Measurements from ENCODE around the gene F8. TPM values are rescaled to one million over a fixed set of nuclear protein-coding genes. Genes with fewer than 3 reads are reported as not detected.

The F8 gene
- total and polyA plus RNA-seq, 10 of the 15 experiments (the other 5 are each of a cell fraction or from before 2014, with no cell fraction given): 3.0 to 8.1 (median 5.1) TPM

DNA sequence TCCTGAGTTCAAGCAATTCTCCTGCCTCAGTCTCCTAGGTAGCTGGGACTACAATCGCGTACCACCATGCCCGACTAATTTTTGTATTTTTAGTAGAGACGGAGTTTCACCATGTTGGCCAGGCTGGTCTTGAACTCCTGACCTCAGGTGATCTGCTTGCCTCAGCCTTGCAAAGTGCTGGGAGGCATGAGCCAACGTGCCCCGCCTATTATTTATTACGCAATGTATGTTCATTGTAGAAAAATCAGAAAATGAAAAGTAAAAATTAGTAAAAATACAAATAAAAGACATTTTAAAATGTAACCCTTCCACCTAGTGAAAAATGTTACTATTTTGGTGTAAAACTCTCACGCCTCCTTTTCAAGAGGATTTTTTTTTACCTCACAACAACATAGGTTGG lies 122.2 kb downstream of the F8 start (continued):
- no peak for TF ChIP-seq NR2C2 (IDR thresholded peaks at IDR 0.05; ENCODE audit: borderline replicate concordance, control insufficient read depth, insufficient read length, low read depth)
- TF ChIP-seq, protein P1, sequence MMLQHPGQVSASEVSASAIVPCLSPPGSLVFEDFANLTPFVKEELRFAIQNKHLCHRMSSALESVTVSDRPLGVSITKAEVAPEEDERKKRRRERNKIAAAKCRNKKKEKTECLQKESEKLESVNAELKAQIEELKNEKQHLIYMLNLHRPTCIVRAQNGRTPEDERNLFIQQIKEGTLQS (IDR thresholded peaks at IDR 0.05; ENCODE audit: borderline replicate concordance, extremely low read depth, low read depth, low read length): no peak

DNA sequence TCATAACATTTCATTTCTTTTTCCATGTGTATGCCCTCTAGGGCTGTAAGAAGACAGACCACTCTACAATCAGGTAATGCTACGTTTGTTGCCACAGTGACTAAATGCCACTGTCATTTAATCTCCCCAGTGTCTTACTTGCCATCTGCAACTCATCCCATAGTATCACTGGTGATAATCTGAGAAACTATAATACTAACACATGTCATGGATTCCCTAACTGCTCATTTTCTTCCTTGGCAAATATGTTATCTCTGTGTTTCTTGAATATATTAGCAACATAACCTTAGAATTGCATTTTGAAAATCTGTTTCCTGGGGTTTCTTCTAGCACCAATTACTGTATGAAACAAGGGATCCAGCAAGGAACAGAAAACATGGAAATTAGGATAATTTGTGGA lies 130.2 kb downstream of the F8 start:
- Histone ChIP-seq H3K9ac (ENCODE audit: control insufficient read depth, insufficient read depth, low read length) (no peak overlapping the region), H3K4me1 (ENCODE audit: control insufficient read depth, insufficient read depth, low read length) (no peaks in the 10 kb centered on the region), H4K20me1 (ENCODE audit: control insufficient read depth, insufficient read depth) (no peaks in the 10 kb centered on the region), H3K27me3 (replicated peaks in 1 of 2; ENCODE audit: control insufficient read depth in 2 of 2, insufficient read depth in 2 of 2, low read length in 1 of 2) (no peaks in the 10 kb centered on the region), H3K27ac (ENCODE audit: control insufficient read depth, insufficient read depth) (no peak overlapping the region), H3K36me3 (ENCODE audit: control insufficient read depth in 2 of 2, insufficient read depth in 2 of 2, low read length in 1 of 2) (no peaks in the 10 kb centered on the region), H3K4me3 (no peak overlapping the region), H3K79me2 (ENCODE audit: control insufficient read depth, insufficient read depth, low read length) (peaks cover 1% of the 10 kb centered on the region), H3K4me2 (ENCODE audit: control insufficient read depth, insufficient read depth) (no peak overlapping the region), H3K9me3 (replicated peaks; ENCODE audit: control insufficient read depth, insufficient read depth, low read length) (no peaks in the 10 kb centered on the region), H2AFZ (ENCODE audit: control insufficient read depth, low read depth, low read length) (no peak overlapping the region)
- FAIRE-seq: no peak
- in situ Hi-C loops (cut with MboI) (no loop called here), intact Hi-C loops (cut with micrococcal nuclease; ENCODE audit: unreplicated experiment) (no loop called here)
- POLR2A ChIA-PET: no interaction called here
- SMC1A ChIA-PET (ENCODE audit: uncharacterized antibody, unreplicated experiment): no interaction called here
- 7% methylated on average over 1 of the region's 1 CpG for WGBS (ENCODE audit: insufficient coverage, insufficient replicate concordance, low lambda C conversion rate, missing lambda C conversion rate)
- CTCF ChIA-PET: no interaction called here
- RAD21 ChIA-PET (ENCODE audit: unreplicated experiment): no interaction called here
- no TSS peak for BruUV-seq (replicated peaks)
- no peak for DNase-seq (ENCODE audit: low read depth, low spot score)
- ATAC-seq: no peak
- TF ChIP-seq SREBF1 (IDR thresholded peaks at IDR 0.05; ENCODE audit: low read length) (no peak), ZSCAN29 (IDR thresholded peaks at IDR 0.05) (no peak), CEBPB (IDR thresholded peaks at IDR 0.05; ENCODE audit: borderline replicate concordance in 1 of 2, low read depth in 2 of 2, low read length in 2 of 2) (no peak), YBX1 (IDR thresholded peaks at IDR 0.05) (no peak), ZNF217 (IDR thresholded peaks at IDR 0.05) (no peak), MYC (IDR thresholded peaks at IDR 0.05; ENCODE audit: insufficient read depth, insufficient read length, insufficient replicate concordance, low read length, severe bottlenecking) (no peak), RFX5 (IDR thresholded peaks at IDR 0.05; ENCODE audit: low read depth, low read length) (no peak), NRF1 (conservative IDR thresholded peaks at IDR 0.05; ENCODE audit: low read depth, low read length) (no peak), NFXL1 (IDR thresholded peaks at IDR 0.05; ENCODE audit: borderline replicate concordance) (no peak)
- TF ChIP-seq, protein P2, sequence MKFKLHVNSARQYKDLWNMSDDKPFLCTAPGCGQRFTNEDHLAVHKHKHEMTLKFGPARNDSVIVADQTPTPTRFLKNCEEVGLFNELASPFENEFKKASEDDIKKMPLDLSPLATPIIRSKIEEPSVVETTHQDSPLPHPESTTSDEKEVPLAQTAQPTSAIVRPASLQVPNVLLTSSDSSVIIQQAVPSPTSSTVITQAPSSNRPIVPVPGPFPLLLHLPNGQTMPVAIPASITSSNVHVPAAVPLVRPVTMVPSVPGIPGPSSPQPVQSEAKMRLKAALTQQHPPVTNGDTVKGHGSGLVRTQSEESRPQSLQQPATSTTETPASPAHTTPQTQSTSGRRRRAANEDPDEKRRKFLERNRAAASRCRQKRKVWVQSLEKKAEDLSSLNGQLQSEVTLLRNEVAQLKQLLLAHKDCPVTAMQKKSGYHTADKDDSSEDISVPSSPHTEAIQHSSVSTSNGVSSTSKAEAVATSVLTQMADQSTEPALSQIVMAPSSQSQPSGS (IDR thresholded peaks at IDR 0.05; ENCODE audit: low read length): no peak
- TF ChIP-seq, protein P3, sequence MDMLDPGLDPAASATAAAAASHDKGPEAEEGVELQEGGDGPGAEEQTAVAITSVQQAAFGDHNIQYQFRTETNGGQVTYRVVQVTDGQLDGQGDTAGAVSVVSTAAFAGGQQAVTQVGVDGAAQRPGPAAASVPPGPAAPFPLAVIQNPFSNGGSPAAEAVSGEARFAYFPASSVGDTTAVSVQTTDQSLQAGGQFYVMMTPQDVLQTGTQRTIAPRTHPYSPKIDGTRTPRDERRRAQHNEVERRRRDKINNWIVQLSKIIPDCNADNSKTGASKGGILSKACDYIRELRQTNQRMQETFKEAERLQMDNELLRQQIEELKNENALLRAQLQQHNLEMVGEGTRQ (IDR thresholded peaks at IDR 0.05; ENCODE audit: borderline replicate concordance, low read depth, low read length): no peak
- TF ChIP-seq, protein P4, sequence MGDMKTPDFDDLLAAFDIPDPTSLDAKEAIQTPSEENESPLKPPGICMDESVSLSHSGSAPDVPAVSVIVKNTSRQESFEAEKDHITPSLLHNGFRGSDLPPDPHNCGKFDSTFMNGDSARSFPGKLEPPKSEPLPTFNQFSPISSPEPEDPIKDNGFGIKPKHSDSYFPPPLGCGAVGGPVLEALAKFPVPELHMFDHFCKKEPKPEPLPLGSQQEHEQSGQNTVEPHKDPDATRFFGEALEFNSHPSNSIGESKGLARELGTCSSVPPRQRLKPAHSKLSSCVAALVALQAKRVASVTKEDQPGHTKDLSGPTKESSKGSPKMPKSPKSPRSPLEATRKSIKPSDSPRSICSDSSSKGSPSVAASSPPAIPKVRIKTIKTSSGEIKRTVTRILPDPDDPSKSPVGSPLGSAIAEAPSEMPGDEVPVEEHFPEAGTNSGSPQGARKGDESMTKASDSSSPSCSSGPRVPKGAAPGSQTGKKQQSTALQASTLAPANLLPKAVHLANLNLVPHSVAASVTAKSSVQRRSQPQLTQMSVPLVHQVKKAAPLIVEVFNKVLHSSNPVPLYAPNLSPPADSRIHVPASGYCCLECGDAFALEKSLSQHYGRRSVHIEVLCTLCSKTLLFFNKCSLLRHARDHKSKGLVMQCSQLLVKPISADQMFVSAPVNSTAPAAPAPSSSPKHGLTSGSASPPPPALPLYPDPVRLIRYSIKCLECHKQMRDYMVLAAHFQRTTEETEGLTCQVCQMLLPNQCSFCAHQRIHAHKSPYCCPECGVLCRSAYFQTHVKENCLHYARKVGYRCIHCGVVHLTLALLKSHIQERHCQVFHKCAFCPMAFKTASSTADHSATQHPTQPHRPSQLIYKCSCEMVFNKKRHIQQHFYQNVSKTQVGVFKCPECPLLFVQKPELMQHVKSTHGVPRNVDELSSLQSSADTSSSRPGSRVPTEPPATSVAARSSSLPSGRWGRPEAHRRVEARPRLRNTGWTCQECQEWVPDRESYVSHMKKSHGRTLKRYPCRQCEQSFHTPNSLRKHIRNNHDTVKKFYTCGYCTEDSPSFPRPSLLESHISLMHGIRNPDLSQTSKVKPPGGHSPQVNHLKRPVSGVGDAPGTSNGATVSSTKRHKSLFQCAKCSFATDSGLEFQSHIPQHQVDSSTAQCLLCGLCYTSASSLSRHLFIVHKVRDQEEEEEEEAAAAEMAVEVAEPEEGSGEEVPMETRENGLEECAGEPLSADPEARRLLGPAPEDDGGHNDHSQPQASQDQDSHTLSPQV (IDR thresholded peaks at IDR 0.05): no peak
- TF ChIP-seq, protein P5, sequence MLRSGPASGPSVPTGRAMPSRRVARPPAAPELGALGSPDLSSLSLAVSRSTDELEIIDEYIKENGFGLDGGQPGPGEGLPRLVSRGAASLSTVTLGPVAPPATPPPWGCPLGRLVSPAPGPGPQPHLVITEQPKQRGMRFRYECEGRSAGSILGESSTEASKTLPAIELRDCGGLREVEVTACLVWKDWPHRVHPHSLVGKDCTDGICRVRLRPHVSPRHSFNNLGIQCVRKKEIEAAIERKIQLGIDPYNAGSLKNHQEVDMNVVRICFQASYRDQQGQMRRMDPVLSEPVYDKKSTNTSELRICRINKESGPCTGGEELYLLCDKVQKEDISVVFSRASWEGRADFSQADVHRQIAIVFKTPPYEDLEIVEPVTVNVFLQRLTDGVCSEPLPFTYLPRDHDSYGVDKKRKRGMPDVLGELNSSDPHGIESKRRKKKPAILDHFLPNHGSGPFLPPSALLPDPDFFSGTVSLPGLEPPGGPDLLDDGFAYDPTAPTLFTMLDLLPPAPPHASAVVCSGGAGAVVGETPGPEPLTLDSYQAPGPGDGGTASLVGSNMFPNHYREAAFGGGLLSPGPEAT (IDR thresholded peaks at IDR 0.05; ENCODE audit: low read depth): no peak
